Astrocyte (in vitro differentiated cells and primary cell): ENCODE results near the gene CBLC.

Experiments
- CTCF ChIP-seq: IDR thresholded peaks from 2 replicates; pipeline ENCODE4 v1.5.1; 2011; ENCODE audit warnings: low read depth, mild to moderate bottlenecking, inconsistent platforms, low read length, moderate library complexity; ENCODE audit not compliant: insufficient read depth
- EZH2 ChIP-seq: IDR thresholded peaks from 2 replicates; pipeline ENCODE4 v1.6.1; 2012; ENCODE audit warnings: mild to moderate bottlenecking, low read length, inconsistent platforms; ENCODE audit not compliant: insufficient read depth

DNA sequence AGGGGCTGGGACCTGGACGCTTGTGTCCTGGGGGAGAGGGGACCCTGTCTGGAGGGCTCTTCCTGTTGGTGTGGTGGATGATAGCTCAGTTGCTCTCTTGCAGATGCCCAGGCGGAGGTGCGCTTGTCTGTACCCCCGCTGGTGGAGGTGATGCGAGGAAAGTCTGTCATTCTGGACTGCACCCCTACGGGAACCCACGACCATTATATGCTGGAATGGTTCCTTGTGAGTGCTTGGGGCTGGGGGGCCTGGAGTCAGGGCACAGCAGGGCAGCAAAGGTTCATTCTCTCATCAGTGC, 33.4 kb downstream of the CBLC start:
- TF ChIP-seq CTCF (no peak), EZH2 (no peak)
